Parathyroid adenoma (tissue), 2 donors: ENCODE measurements around the gene LDLRAP1.

Experiments used
- H2AFZ ChIP-seq: fragments of 300-600 bp; sonication (generic); one replicate; pipeline ENCODE4 v1.7.0; 2017; ENCODE audit warnings: antibody characterized with exemption, mild to moderate bottlenecking
- H3K27ac ChIP-seq: fragments of 300-600 bp; sonication (generic); one replicate; pipeline ENCODE4 v1.7.0; 2017
- H3K27me3 ChIP-seq: fragments of 300-600 bp; sonication (generic); one replicate; pipeline ENCODE4 v1.7.0; 2017; ENCODE audit warnings: low read length; ENCODE audit not compliant: control insufficient read depth, insufficient read depth
- H3K36me3 ChIP-seq: fragments of 300-600 bp; sonication (generic); one replicate; pipeline ENCODE4 v1.7.0; 2017; ENCODE audit warnings: low read length; ENCODE audit not compliant: control insufficient read depth, insufficient read depth
- H3K4me1 ChIP-seq: fragments of 300-600 bp; sonication (generic); one replicate; pipeline ENCODE4 v1.7.0; 2017; ENCODE audit warnings: control low read depth
- H3K4me2 ChIP-seq: fragments of 300-600 bp; sonication (generic); one replicate; pipeline ENCODE4 v1.7.0; 2017; ENCODE audit warnings: low read length
- H3K4me3 ChIP-seq: fragments of 300-600 bp; sonication (generic); one replicate; pipeline ENCODE4 v1.7.0; 2017; ENCODE audit warnings: low read depth, low read length
- H3K79me2 ChIP-seq: fragments of 300-600 bp; sonication (generic); one replicate; pipeline ENCODE4 v1.7.0; 2017; ENCODE audit warnings: control low read depth
- H3K9ac ChIP-seq: fragments of 300-600 bp; sonication (generic); one replicate; pipeline ENCODE4 v1.7.0; 2017; ENCODE audit warnings: mild to moderate bottlenecking
- H3K9me3 ChIP-seq: fragments of 300-600 bp; sonication (generic); one replicate; pipeline ENCODE4 v1.7.0; 2017; ENCODE audit warnings: low read length; ENCODE audit not compliant: control insufficient read depth
- TF ChIP-seq, protein P1 (sequence below): fragments of 300-600 bp; sonication (generic); IDR thresholded peaks from one replicate; pipeline ENCODE4 v1.7.0; 2017; ENCODE audit warnings: antibody characterized with exemption, mild to moderate bottlenecking
- donor health status: primary hyperparathyroidism.

Gene LDLRAP1

DNA sequence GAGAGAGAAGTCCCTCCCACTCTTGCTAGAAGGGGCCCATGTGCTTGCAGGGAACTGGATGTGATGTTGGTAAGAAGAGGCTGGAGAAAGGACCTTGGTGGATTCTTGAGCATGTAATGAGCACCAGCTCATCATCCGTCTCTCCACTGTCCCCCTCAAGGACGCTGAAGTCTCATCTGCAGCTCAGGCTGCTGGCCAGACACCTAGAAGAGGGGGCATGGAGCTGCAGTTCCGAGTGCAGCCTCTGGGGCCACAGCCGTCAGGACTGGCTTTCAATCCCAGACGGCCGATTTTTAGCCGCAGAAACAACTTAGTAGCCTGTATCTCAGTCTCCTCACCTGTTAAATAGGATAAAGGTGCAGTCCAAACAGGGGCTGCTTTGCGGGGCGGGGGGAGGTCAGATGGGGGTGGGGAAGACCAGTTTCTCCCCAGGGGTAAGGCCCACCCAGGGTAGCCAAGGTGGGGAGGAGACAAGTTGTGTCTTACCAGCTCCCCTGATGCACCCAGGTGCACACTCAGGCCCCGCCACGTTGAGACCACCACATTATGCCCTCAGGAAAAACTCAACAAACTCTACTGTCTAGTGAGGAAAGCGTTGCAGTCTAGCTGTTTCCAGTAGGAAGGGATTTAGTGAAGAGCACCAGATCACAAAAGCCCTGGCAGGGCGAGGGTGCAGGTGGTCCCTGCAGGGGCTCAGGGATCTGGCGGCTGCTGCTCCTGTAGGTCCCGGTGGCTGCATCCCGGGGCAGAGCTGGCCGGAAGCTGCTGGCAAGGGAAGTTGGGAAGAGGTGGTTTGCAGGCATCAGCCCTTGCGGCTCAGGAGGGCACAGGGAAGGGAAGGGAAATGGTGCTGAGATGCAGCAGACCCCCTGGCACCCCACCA lies 29.5 kb downstream of the LDLRAP1 start:
- Histone ChIP-seq H3K9ac (no peak overlapping the region), H3K4me2 (no peak overlapping the region)

DNA sequence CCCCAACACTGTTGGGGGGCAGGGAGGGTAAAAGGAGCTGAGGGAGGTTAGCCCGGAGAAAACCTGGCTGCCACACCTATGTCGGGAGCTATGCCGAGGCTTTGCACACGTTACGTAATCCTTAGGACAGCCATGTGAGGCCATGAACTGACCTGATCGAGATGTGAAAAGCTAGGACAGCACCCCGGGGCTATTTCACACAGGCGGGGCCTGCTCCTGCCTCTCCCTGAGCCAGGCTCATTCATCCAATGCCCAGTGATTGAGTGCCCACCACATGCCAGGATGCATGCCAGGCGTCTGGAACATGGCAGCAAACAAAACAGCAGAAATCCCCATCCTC lies 30.2 kb downstream of the LDLRAP1 start:
- Histone ChIP-seq H3K27ac (no peak overlapping the region), H3K4me1 (no peaks in the 10 kb centered on the region), H3K9me3 (no peaks in the 10 kb centered on the region), H3K36me3 (no peaks in the 10 kb centered on the region), H3K9ac (no peak overlapping the region), H3K4me3 (no peak overlapping the region), H3K79me2 (no peaks in the 10 kb centered on the region), H3K4me2 (no peak overlapping the region), H3K27me3 (no peaks in the 10 kb centered on the region), H2AFZ (no peak overlapping the region)
- TF ChIP-seq, protein P1, sequence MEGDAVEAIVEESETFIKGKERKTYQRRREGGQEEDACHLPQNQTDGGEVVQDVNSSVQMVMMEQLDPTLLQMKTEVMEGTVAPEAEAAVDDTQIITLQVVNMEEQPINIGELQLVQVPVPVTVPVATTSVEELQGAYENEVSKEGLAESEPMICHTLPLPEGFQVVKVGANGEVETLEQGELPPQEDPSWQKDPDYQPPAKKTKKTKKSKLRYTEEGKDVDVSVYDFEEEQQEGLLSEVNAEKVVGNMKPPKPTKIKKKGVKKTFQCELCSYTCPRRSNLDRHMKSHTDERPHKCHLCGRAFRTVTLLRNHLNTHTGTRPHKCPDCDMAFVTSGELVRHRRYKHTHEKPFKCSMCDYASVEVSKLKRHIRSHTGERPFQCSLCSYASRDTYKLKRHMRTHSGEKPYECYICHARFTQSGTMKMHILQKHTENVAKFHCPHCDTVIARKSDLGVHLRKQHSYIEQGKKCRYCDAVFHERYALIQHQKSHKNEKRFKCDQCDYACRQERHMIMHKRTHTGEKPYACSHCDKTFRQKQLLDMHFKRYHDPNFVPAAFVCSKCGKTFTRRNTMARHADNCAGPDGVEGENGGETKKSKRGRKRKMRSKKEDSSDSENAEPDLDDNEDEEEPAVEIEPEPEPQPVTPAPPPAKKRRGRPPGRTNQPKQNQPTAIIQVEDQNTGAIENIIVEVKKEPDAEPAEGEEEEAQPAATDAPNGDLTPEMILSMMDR = no peak

More for the DNA sequence above, 29.5 kb downstream of the LDLRAP1 start:
- Histone ChIP-seq H2AFZ (no peak overlapping the region), H3K36me3 (no peaks in the 10 kb centered on the region), H3K9me3 (no peaks in the 10 kb centered on the region), H3K27me3 (no peaks in the 10 kb centered on the region), H3K79me2 (no peaks in the 10 kb centered on the region), H3K27ac (no peak overlapping the region), H3K4me3 (no peak overlapping the region), H3K4me1 (no peaks in the 10 kb centered on the region)
- TF ChIP-seq, protein P1 = peak; percentile 45

DNA sequence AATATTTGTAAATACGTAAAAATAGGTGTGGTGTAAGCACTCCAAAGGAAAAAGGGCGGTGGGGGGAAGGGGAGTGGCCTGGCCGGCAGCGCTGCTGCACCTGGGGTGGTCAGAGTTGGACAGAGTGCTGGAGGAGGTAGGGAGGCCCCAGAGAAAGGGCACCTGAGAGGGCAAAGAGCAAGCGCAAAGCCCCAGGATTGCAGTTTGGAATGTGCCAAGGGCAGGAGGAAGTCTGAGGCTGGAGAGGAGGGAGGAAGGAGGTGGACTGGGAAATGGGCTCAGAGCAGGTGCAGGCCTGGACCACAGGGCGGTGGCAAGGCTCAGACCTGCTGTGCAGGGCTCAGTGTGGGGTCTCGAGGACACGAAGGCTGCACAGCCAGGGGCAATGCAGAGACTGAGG lies 30.6 kb downstream of the LDLRAP1 start:
- no peak overlapping the region for H3K4me3 ChIP-seq
- H3K9ac ChIP-seq = no peak overlapping the region
- H3K4me1 ChIP-seq = no peaks in the 10 kb centered on the region
- no peaks in the 10 kb centered on the region for H3K79me2 ChIP-seq
- H2AFZ ChIP-seq = no peak overlapping the region
- no peaks in the 10 kb centered on the region for H3K9me3 ChIP-seq
- H3K27me3 ChIP-seq = no peaks in the 10 kb centered on the region
- H3K36me3 ChIP-seq = no peaks in the 10 kb centered on the region
- H3K27ac ChIP-seq = no peak overlapping the region
- TF ChIP-seq, protein P1 = no peak
- no peak overlapping the region for H3K4me2 ChIP-seq

DNA sequence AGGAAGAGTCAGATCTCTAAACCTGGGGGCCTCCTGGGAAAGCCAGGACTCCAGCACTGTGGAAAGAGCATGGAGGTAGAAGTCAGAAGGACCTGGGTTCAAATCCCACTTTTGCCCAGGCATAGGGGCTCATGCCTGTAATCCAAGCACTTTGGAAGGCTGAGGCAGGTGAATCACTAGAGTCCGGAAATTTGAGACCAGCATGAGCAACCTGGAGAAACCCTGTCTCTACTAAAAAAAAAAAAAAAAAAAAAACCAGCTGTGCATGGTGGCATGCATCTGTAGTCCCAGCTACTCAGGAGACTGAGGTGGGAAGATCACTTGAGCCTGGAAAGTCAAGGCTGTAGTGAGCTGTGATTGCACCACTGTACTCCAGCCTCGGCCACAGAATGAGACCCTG lies 31.8 kb downstream of the LDLRAP1 start:
- TF ChIP-seq, protein P1 = no peak
- no peaks in the 10 kb centered on the region for H3K4me1 ChIP-seq
- no peak overlapping the region for H2AFZ ChIP-seq
- H3K79me2 ChIP-seq = no peaks in the 10 kb centered on the region
- H3K9me3 ChIP-seq = no peaks in the 10 kb centered on the region
- H3K4me3 ChIP-seq = no peak overlapping the region
- H3K9ac ChIP-seq = no peak overlapping the region
- no peak overlapping the region for H3K4me2 ChIP-seq
- H3K36me3 ChIP-seq = no peaks in the 10 kb centered on the region
- H3K27me3 ChIP-seq = no peaks in the 10 kb centered on the region
- no peak overlapping the region for H3K27ac ChIP-seq
